Germinal center (tissue), 1 donor: ENCODE results near the gene TLR6.
"Not testable (repeated sequence)": the region's sequence is repeated elsewhere in the genome, so short reads cannot be mapped to it uniquely, and the experiment has no call there.

Source experiments
- DNase-seq: peaks from one replicate; pipeline ENCODE4 v3.0.0; 2012; ENCODE audit warnings: mixed read lengths, low spot score

Gene TLR6

GRCh38 chr4:38820329-38821061 lies 36.1 kb downstream of the TLR6 start:
- no peak for DNase-seq

GRCh38 chr4:38819569-38819968 lies 37.0 kb downstream of the TLR6 start:
- DNase-seq: no peak

DNA sequence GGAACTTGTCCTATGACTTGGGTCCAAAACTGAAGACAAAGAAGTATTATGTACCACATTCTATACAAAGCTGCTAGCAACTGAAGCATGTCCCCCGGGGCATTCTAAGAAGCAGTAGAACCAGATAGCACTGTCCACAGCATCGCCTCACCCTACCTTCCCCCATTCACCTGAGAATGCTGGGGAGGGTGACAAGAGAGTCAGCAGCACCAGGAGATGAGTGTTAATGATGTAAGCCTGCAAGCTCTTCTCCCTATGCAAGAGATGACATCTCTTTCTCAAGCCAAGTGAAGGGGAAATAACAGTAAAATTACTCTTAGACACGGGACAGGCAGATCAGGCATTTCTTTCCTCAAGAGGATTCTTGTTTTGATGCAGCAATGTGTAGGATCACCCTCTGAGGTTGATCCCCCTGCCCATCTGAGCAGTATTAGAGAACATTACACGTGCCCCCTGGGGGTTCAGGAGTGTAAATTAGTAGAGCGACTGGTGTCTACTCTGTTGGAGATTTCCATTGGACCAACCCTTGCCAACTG lies 38.1 kb downstream of the TLR6 start:
- no peak for DNase-seq

DNA sequence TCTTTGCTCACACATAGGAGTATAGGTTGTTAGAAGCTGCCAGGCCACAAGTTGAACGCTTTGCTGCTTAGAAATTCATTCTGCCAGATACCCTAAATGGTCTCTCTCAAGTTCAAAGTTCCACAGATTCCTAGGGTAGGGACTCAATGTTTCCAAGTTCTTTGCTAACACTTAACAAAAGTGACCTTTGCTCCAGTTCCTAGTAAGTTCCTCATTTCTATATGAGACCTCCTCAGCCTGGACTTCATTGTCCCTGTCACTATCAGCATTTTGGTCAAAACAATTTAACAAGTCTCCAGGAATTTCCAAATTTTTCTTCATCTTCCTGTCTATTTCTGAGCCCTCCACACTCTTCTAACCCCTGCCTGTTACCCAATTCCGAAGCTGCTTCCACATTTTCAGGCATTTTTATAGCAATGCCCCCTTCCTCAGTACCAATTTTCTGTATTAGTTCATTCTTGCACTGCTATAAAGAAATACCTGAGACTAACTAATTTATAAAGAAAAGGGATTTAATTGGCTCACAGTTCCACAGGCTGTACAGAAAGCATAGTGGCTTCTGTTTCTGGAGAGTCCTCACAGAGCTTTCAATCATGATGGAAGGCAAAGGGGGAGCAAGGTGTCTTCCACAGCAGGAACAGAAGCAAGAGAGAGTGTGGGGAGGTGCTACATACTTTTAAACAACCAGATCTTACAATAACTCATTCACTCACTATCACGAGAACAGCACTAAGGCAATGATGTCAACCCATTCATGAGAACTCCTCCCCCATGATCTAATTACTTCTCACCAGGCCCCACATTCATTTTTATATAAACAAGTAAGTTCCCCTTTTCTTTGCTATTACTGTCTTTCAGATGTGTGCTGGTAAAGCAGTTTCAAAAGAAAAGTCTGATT lies 40.5 kb downstream of the TLR6 start:
- DNase-seq: peak; percentile 65

- no peak for DNase-seq
Observed at GRCh38 chr4:38814386-38814785, 42.2 kb downstream of the TLR6 start.

DNA sequence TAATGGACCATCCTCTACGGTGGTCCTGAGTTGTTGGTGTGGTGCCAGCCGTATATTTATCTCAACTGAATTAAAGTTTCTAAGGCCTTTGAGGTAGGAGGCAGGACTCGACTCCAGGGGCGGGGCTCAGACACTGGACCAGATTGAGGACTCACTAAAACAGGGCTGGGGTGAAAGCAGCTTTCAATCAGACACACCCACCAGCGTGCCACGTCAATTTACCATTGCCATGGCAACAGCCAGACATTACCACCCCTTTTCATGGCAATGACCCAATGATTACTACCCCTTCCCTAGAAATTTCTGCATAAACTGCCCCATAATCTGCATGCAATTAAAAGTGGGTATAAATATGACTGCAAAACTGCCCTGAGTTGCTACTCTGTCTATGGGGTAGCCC lies 45.3 kb downstream of the TLR6 start:
- DNase-seq: no peak

DNA sequence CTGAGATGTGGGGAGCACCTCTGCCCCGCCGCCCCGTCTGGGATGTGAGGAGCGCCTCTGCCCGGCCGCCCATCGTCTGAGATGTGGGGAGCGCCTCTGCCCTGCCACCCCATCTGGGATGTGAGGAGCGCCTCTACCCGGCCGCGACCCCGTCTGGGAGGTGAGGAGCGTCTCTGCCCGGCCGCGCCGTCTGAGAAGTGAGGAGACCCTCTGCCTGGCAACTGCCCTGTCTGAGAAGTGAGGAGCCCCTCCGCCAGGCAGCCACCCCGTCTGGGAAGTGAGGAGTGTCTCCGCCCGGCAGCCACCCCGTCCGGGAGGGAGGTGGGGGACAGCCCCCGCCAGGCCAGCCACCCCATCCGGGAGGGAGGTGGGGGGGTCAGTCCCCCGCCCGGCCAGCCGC lies 49.2 kb downstream of the TLR6 start:
- DNase-seq: not testable (repeated sequence)

GRCh38 chr4:38806251-38806650 lies 50.4 kb downstream of the TLR6 start:
- not testable (repeated sequence) for DNase-seq

- DNase-seq: peak; percentile 57
Observed at GRCh38 chr4:38805530-38806145, 51.0 kb downstream of the TLR6 start.

GRCh38 chr4:38804654-38805295 lies 51.8 kb downstream of the TLR6 start, which contains the start of gene TLR1:
TLR1 (minus strand) TSS chr4:38804791; CDS start chr4:38798831, 5,960 bp downstream.
- peak; percentile 38 for DNase-seq

GRCh38 chr4:38803833-38804653 lies 52.6 kb downstream of the TLR6 start:
- DNase-seq: no peak

DNA sequence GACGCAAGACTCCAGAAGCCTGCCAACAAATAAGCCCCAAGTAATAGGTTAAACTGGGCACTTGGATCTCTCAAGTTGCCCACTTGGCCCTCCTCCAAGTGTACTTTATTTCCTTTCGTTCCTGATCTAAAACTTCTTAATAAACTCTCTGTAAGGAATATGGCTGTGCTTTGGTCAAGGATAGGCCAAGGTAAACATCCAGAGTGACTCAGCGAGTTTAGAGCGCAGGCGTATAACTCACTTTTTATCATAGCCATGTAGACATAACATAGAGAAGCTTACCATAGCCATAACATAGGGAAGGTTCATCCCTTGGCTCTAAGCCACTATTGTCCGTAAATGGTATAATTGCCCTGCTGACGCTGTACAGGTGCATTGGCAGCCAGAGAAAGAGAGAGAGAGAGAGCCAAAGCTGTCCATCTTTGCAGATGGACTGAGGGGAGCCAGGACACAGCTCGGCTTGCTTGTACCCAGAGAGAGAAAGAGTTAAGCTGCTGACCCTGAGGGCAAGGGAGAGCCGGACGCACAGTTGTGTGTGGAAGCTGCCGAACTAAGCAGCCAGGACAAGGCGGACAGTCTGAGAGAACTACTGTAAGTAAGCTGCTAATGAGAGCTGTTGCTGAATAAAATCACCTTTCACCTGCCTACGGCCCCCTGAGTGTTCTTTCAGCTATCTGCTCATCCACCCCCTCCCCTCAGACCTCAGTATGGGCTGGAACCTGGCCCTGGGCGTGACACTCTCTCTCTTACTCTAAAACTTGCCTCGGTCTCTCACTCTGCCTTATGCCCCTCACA lies 53.9 kb downstream of the TLR6 start:
- DNase-seq: no peak

- DNase-seq: no peak
Observed at GRCh38 chr4:38800961-38801450, 55.6 kb downstream of the TLR6 start.

GRCh38 chr4:38800366-38800765 lies 56.3 kb downstream of the TLR6 start:
- DNase-seq: no peak

DNA sequence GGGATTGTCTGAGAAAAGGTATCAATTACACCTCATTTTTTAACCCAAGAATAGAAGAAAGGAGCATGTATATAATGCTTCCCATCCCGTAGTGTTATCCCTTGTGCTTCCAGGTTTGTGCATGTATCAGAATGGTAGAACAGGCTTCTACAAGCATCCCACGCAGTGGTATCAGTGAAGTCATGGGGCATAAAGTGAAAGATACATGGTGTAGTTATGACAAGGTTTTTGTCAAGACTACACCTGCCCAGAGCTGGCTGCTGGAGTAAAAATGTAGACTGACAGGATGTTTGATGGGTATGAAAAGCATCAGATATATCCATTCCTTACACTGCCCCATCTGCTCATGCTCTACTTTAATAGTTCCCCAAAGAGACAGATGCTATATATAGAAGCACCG lies 61.5 kb downstream of the TLR6 start:
- DNase-seq: no peak

DNA sequence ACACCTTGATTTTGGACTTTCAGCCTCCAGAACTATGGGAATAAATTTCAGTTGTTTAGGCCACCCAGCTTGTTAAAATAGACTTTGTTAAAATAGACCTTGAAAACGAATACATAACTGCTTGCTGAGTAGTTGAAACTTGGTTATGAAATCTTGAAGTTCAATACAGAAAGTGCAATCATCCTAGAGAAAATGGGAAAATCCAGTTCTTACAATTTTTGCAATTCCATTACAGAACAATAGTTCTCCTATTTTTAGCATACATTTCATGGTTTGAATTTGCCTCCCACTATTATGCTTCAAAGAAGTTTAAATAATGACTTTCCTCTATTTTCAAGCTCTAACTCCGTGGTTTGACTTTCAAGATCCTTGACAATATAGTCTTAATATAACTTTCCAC lies 62.6 kb downstream of the TLR6 start:
- DNase-seq: no peak

DNA sequence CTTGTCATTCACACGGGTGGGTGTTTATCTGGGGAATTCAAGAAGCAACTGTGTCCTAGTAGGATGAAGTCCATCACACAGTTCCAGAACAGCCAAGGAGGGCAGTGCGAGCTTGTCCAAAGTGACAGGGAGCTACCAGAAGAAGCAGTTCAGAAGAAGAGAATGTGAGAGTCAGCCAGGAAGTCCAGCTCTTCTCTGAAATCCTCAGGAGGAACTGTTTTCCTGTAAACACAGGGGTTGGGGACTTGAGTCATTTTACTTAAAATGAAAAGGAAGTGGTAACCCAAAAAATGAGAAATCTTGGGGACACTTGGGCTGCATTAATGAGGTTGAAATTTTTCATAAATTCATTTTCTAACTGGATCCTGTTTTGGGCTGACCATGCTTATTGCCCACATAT lies 65.6 kb downstream of the TLR6 start:
- DNase-seq: no peak

DNA sequence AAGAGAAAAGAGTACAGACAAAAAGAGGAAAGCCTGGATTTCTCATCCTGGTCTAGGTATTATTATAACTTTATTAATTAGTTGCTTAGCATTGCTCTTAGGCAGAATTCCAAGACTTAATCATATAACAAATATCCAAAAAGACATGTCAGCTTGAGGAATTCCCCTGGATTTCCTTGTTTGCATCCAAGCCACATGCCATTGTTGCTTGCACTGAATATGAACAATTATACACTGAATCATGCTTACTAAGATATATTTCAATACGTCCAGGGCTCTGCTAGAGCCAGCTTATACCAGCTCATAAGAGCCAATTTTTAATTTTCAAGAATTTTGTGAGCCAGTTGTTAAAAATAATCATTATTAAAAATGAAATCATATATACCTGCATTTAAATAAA lies 68.3 kb downstream of the TLR6 start:
- no peak for DNase-seq

GRCh38 chr4:38787693-38788092 lies 68.9 kb downstream of the TLR6 start:
- no peak for DNase-seq

DNA sequence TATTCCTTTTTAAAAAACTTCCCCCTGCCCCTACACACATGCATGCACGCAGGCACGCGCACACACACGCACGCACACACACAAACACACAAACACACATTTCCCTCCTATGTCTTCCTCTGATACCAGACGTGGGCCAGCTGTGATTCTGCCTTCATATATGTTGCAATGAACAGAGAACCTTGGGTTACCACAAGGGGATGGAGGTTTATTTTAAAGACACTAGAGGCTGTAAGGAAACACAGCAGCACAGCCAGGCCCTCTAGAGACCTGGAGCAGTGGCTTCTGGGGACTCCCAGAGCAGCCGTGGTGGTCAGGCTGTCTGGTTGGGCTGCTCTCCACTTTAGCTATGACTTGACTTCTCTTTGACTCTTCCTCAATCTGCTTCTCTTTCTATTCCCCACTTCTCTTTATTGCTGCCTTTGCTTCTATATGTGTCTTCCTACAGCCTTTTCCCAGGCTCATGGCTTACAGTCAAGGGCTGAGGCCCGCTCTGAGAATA lies 70.7 kb downstream of the TLR6 start:
- peak; percentile 49 for DNase-seq
